Loucy (cell line): Measurements from ENCODE around the gene TRMT10C.
A peak's percentile ranks its signal among the peaks of the same experiment; 100 is the strongest.

Experiments used
- H2AFZ ChIP-seq: fragments of 200-600 bp; sonication (generic); 2 replicates; pipeline ENCODE4 v1.6.0; 2016; ENCODE audit warnings: antibody characterized with exemption, mild to moderate bottlenecking, low read length, moderate library complexity
- H3F3A ChIP-seq: fragments of 200-600 bp; 2 replicates; pipeline ENCODE4 v1.6.0; 2016; ENCODE audit warnings: antibody characterized with exemption, low read depth, mild to moderate bottlenecking
- H3K27me3 ChIP-seq: fragments of 200-600 bp; sonication (generic); 2 replicates; pipeline ENCODE4 v1.6.1; 2014; ENCODE audit warnings: low read length, mild to moderate bottlenecking; ENCODE audit not compliant: insufficient read depth, poor library complexity, severe bottlenecking
- H3K36me3 ChIP-seq: fragments of 200-600 bp; sonication (generic); 2 replicates; pipeline ENCODE4 v1.6.1; 2016; ENCODE audit warnings: low read length; ENCODE audit not compliant: insufficient read depth
- H3K4me1 ChIP-seq: fragments of 200-600 bp; sonication (generic); 2 replicates; pipeline ENCODE4 v1.5.1; 2014; ENCODE audit warnings: low read length, mild to moderate bottlenecking; ENCODE audit not compliant: insufficient read depth, poor library complexity, severe bottlenecking
- H3K4me2 ChIP-seq: fragments of 200-600 bp; sonication (generic); 2 replicates; pipeline ENCODE4 v1.6.0; 2014; ENCODE audit warnings: antibody characterized with exemption, low read length, low read depth, mild to moderate bottlenecking; ENCODE audit not compliant: poor library complexity, severe bottlenecking
- H3K4me3 ChIP-seq: fragments of 200-600 bp; sonication (generic); 2 replicates; pipeline ENCODE4 v1.5.1; 2014; ENCODE audit warnings: low read length, mild to moderate bottlenecking, mixed read lengths; ENCODE audit not compliant: poor library complexity, severe bottlenecking
- H3K79me2 ChIP-seq: fragments of 200-600 bp; sonication (generic); 2 replicates; pipeline ENCODE4 v1.6.1; 2014; ENCODE audit warnings: low read length; ENCODE audit not compliant: insufficient read depth
- H3K9ac ChIP-seq: fragments of 200-600 bp; sonication (generic); 2 replicates; pipeline ENCODE4 v1.6.0; 2014; ENCODE audit warnings: mild to moderate bottlenecking, low read depth, low read length, moderate library complexity; ENCODE audit not compliant: poor library complexity, severe bottlenecking
- H3K9me2 ChIP-seq: fragments of 200-600 bp; sonication (generic); replicated peaks from 2 replicates; pipeline ENCODE4 v1.6.1; 2016; ENCODE audit warnings: low read depth, low read length, mixed read lengths
- H3K9me3 ChIP-seq: fragments of 200-600 bp; sonication (generic); 2 replicates; pipeline ENCODE4 v1.6.1; 2014; ENCODE audit warnings: mild to moderate bottlenecking, antibody characterized with exemption, low read length, low read depth; ENCODE audit not compliant: insufficient read depth
- H4K20me1 ChIP-seq: fragments of 200-600 bp; sonication (generic); 2 replicates; pipeline ENCODE4 v1.6.0; 2014; ENCODE audit warnings: antibody characterized with exemption, low read length, mild to moderate bottlenecking; ENCODE audit not compliant: insufficient read depth, poor library complexity, severe bottlenecking
- EZH2phosphoT487 ChIP-seq: fragments of 200-600 bp; IDR thresholded peaks from 2 replicates; pipeline ENCODE4 v1.6.1; 2018; ENCODE audit warnings: antibody characterized with exemption, mild to moderate bottlenecking, moderate library complexity, borderline replicate concordance
- TF ChIP-seq, protein P1 (sequence below): fragments of 200-600 bp; sonication (generic); conservative IDR thresholded peaks from 2 replicates; pipeline ENCODE4 v1.5.1; 2014; ENCODE audit warnings: mild to moderate bottlenecking, antibody characterized with exemption, low read length

Gene TRMT10C

DNA sequence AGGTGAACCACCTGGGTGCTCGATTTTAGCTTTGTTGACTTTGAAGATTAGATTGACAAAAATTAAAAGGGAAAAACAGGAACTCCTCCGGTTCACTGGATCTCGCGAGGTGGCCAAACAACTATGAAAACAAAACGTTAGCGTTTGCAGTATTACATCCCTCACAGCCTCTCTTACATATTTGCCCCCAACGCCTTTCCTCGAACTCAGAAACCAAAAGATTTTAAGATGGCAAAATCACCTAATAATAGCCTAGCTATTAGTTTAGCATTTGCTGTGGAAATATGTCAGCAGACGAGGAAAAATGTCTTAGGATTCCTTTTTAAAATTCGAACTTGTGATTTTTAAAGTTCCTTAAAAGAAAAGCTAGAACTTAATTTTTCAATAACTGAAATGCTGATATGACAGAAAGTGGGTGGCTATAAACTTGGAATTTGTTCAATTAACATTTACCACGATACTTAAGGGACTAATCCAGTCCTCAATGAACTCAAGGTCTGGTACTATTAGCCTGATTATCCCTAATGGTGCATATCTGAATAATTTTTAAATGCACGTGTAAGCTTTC lies 48.2 kb upstream of the TRMT10C start:
- H3F3A ChIP-seq: no peaks in the 10 kb centered on the region; the same call in 1 of the 2 replicates
- peaks cover 25% of the 10 kb centered on the region for H4K20me1 ChIP-seq
- peak overlapping the region; percentile 92 for H3K9ac ChIP-seq

DNA sequence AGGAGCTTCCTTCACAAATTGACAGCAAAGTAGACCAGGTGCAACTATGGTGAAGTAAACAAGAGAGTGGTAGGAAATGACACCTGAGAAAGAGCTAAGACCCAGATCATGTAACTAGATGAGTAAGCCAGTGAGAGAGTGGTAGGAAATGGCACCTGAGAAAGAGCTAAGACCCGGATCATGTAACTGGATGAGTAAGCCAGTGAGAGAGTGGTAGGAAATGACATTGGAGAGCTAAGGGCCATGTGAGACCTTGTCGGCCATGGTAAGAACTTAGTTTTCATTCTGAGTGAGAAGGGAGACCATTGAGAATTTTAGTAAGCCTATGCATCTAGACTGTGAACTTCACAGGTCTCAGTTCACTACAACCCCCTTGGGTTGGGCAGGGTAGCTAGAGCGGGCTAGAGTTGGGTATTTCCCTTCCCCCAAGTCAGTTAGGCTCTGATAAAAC lies 43.2 kb upstream of the TRMT10C start:
- H3K4me2 ChIP-seq: no peak overlapping the region
- no peaks in the 10 kb centered on the region for H3K36me3 ChIP-seq

More for the DNA sequence above, 48.2 kb upstream of the TRMT10C start:
- TF ChIP-seq EZH2phosphoT487: no peak
- TF ChIP-seq, protein P1, sequence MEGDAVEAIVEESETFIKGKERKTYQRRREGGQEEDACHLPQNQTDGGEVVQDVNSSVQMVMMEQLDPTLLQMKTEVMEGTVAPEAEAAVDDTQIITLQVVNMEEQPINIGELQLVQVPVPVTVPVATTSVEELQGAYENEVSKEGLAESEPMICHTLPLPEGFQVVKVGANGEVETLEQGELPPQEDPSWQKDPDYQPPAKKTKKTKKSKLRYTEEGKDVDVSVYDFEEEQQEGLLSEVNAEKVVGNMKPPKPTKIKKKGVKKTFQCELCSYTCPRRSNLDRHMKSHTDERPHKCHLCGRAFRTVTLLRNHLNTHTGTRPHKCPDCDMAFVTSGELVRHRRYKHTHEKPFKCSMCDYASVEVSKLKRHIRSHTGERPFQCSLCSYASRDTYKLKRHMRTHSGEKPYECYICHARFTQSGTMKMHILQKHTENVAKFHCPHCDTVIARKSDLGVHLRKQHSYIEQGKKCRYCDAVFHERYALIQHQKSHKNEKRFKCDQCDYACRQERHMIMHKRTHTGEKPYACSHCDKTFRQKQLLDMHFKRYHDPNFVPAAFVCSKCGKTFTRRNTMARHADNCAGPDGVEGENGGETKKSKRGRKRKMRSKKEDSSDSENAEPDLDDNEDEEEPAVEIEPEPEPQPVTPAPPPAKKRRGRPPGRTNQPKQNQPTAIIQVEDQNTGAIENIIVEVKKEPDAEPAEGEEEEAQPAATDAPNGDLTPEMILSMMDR: no peak
- Histone ChIP-seq H3K4me3 (peak overlapping the region; percentile 88), H3K9me2 (no peaks in the 10 kb centered on the region), H3K4me1 (peaks cover 47% of the 10 kb centered on the region), H3K4me2 (peak overlapping the region; percentile 86), H3K27me3 (no peaks in the 10 kb centered on the region), H3K79me2 (peaks cover 45% of the 10 kb centered on the region), H2AFZ (peak overlapping the region; percentile 85), H3K9me3 (no peaks in the 10 kb centered on the region), H3K36me3 (no peaks in the 10 kb centered on the region)

DNA sequence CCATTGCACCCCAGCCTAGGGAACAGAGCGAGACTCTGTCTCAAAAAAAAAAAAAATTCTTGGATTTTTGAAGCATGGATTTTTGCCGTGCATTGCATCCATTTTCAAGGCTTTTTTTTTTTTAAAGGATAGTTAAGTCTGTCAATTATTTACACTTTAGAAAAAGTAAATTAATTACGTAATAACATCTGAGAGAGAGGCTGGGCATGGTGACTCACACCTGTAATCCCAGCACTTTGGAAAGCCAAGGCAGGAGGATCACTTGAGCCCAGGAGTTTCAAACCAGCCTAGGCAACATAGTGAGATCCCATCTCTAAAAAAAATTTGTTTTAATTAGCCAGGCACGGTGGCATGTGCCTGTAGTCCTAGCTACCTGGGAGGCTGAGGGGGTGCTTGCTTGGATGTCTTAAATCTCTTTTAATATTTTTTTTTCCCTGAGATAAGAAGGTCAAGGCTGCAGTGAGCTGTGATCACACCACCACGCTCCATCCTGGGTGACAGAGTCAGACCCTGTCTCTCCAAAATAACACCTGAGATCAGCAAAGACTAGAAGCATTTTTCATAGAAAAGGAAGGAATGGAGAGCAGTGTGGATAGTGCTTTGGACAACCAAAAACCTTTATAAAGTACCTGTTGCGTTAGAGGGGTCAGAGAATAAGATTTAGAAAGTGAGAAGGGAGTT lies 41.8 kb upstream of the TRMT10C start:
- Histone ChIP-seq H3K9ac (peak overlapping the region; percentile 64), H3F3A (no peaks in the 10 kb centered on the region), H3K4me2 (peak overlapping the region; percentile 67), H3K4me1 (peaks cover 48% of the 10 kb centered on the region), H2AFZ (no peak overlapping the region; the same call in 1 of the 2 replicates), H3K79me2 (no peaks in the 10 kb centered on the region), H3K27me3 (no peaks in the 10 kb centered on the region), H3K4me3 (no peak overlapping the region), H3K9me3 (no peaks in the 10 kb centered on the region), H3K36me3 (no peaks in the 10 kb centered on the region), H3K9me2 (no peaks in the 10 kb centered on the region), H4K20me1 (no peaks in the 10 kb centered on the region)
- TF ChIP-seq, protein P1: no peak
- no peak for TF ChIP-seq EZH2phosphoT487

More for the DNA sequence above, 43.2 kb upstream of the TRMT10C start:
- Histone ChIP-seq H3K9me3 (no peaks in the 10 kb centered on the region), H2AFZ (peak overlapping the region; percentile 82), H3K27me3 (no peaks in the 10 kb centered on the region), H3K9me2 (no peaks in the 10 kb centered on the region), H3K79me2 (no peaks in the 10 kb centered on the region), H3K4me1 (peaks cover 56% of the 10 kb centered on the region), H4K20me1 (no peaks in the 10 kb centered on the region), H3K4me3 (no peak overlapping the region), H3K9ac (no peak overlapping the region), H3F3A (no peaks in the 10 kb centered on the region)
- no peak for TF ChIP-seq EZH2phosphoT487
- TF ChIP-seq, protein P1: no peak
